AG09309 (cell line): Measurements from ENCODE around the gene STAT5A.
A peak's percentile ranks its signal among the peaks of the same experiment; 100 is the strongest.

Source experiments
- DNase-seq: peaks from one replicate; pipeline ENCODE4 v3.0.0-alpha.2; 2010; ENCODE audit warnings: low read depth
- H3K4me3 ChIP-seq: 2 replicates; pipeline ENCODE4 v1.5.1; 2011; ENCODE audit warnings: mild to moderate bottlenecking, low read depth, low read length, moderate library complexity; ENCODE audit not compliant: control insufficient read depth
- CTCF ChIP-seq: IDR thresholded peaks from 2 replicates; pipeline ENCODE4 v1.5.1; 2011; ENCODE audit warnings: mild to moderate bottlenecking, low read depth, low read length, inconsistent platforms; ENCODE audit not compliant: insufficient read depth, control insufficient read depth; ENCODE audit errors: missing control alignments

The STAT5A gene

DNA sequence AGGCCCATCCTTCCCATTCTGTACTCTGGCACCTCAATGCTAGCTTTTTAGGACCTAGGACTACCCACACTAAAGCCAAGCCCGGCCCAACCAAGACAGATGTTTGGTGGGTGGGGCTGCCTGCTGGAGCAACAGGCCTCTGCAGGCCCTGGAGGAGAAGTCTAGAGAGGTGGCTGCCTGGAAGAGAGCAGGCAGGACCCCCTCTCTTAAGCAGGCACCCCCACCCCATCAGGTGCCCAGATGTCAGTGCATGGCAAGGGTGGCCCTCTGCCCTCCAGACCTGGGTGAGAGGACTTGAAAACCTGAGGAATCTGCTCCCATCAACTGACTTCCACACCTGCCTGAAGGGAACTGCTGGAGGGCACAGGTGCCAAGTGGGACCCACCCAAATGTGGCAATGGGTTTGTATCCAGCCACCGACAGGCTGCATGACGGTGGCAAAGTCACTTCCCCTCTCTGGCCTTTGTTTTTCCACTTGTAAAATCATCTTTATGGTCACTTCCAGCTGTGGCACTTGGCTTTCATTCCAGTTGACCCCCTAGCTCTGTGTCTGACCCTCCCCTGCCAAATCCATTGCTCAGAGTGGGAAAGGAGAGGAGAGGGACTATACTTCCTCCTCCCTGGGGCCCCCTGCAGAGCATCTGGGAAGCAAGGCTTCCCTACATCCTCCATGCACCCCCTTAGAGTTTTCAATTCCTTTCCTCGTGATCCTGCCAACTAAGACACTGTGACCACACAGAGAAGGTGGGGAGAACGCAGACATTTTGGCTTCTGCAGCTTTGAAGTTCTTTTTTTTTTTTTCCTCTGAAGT lies 1.7 kb upstream of the STAT5A start:
- no peak for TF ChIP-seq CTCF
- H3K4me3 ChIP-seq = no peak overlapping the region
- no peak for DNase-seq

DNA sequence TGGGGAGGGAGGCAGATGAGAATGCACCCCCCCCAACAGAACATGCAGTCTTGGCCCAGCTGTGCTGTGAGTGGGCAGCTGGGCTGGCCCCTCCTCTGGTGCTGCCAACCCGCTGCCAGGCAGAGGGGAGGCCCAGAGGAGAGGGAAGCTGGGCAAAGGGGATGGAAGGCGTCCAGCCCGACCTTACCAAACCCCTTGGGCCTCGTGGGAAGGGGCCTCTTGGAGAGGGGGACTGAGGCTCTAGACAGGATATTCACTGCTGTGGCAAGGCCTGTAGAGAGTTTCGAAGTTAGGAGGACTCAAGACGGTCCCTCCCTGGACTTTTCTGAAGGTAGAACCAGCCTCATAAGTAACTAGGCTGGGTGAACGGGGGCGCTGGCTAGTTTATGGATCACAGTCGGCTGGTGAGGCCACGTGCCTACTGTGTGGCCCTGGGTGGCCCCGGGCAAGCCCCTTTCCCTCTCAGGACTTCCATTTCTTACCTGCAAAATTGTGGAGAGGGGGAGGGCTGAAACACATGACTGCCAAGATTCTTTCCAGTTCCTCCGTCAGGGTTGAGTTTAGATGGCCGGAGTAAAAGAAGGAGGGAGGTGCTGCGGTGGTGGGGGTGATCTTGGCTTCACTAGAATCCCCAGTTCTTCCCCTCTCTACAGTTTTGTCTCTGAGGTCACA lies 857 bp upstream of the STAT5A start:
- DNase-seq = no peak

DNA sequence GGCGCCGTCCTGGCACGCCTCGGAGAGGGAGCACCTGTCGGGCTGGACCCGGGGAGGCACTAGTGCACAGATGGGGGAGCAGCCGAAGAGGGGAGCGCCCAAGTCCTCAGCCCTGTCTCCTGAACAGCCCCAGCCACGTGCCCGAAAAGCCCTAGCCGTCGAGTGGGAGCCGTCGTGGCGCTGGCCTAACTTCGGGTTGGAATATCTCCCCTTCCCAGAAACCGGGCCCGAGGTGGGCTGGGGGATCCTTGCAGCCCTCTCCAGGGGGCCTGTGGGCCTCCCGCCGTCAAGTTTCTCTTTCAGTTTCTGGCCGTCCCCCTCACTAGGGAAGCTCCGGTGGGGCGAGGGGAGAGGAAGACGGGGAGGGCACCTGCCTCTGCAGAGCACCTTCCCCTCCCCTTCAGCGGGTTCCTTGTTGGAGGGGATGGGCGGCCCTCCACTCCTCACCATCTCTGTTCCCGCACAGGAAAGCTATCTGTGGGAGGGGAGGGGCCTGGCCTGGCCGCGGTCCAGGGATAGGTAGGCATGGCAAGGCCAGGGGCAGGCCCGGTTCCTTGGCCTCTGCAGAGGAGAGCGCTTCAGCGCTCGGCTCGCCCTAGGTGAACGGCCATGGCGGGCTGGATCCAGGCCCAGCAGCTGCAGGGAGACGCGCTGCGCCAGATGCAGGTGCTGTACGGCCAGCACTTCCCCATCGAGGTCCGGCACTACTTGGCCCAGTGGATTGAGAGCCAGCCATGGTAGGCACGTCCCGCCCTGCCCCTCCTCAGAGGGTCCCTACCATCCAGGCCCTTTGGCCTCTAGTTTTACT lies 709 bp downstream of the STAT5A start:
- no peak for DNase-seq
- TF ChIP-seq CTCF = no peak
- H3K4me3 ChIP-seq = peak overlapping the region; percentile 45

More for the DNA sequence above, 857 bp upstream of the STAT5A start:
- TF ChIP-seq CTCF = no peak
- H3K4me3 ChIP-seq = peak overlapping the region; percentile 45

GRCh38 chr17:42289611-42290181 lies 1.4 kb downstream of the STAT5A start:
- no peak for TF ChIP-seq CTCF
- no peak for DNase-seq
- no peak overlapping the region for H3K4me3 ChIP-seq

- H3K4me3 ChIP-seq = no peak overlapping the region
- TF ChIP-seq CTCF = no peak
- no peak for DNase-seq
Observed at GRCh38 chr17:42290577-42290976, 2.3 kb downstream of the STAT5A start.

DNA sequence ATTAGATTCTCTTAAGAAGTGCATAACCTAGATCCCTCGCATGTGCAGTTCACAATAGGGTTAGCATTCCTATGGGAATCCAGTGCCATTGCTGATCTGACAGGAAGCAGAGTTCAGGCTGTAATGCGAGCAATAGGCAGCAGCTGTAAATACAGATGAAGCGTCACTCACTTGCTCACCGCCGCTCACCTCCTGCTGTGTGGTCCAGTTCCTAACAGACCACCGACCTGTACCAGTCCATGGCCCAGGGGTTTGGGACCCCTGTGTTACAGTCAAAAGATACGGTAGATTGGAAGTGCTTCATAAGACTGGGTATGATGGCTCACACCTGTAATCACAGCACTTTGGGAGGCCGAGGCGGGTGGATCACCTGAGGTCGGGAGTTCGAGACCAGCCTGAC lies 2.8 kb downstream of the STAT5A start:
- no peak for TF ChIP-seq CTCF
- H3K4me3 ChIP-seq = no peak overlapping the region
- no peak for DNase-seq
